GM13977 (cell line): ENCODE data around the gene INSM1.

ENCODE experiments used
- DNase-seq: peaks from one replicate; pipeline ENCODE4 v3.0.0; 2012; ENCODE audit warnings: low spot score
- CTCF ChIP-seq: IDR thresholded peaks from 2 replicates; pipeline ENCODE4 v1.5.1; 2012; ENCODE audit warnings: mild to moderate bottlenecking, control low read depth; ENCODE audit not compliant: insufficient read depth; ENCODE audit errors: extremely low read depth, missing control alignments
- in situ Hi-C: fragments of 300-500 bp; cut with MboI; formaldehyde crosslinking; loops from one replicate; pipeline ENCODE4 v1.12.0; 2022; ENCODE audit warnings: low sequenced_read_pairs, low pct_unique_long_range_greater_than_20kb, mixed read lengths, inconsistent platforms; ENCODE audit not compliant: unreplicated experiment

INSM1 gene

DNA sequence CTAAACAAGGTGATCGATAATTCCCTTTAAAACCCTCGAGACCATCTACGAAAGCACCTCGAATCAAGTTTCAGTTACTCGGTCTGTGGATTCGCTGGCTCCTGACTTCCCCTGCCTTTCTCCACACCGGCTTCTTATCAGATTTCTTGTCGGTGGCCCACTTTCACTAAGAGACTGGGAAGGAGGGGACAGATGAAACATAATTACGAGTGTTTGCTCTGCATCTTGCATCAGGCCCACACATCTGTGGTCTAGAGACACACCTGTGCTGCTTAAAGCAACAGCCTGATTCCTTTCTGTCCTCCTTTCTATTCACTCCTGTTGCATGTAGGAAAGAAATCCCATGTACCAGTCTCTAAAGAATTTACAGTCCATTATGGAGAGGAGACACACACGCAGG lies 37.7 kb downstream of the INSM1 start:
- DNase-seq: no peak
- TF ChIP-seq CTCF: no peak
- in situ Hi-C loops: no loop called here

- DNase-seq: no peak
- TF ChIP-seq CTCF: no peak
- in situ Hi-C loops: no loop called here
Measured at GRCh38 chr20:20406306-20406705, 38.4 kb downstream of the INSM1 start.

DNA sequence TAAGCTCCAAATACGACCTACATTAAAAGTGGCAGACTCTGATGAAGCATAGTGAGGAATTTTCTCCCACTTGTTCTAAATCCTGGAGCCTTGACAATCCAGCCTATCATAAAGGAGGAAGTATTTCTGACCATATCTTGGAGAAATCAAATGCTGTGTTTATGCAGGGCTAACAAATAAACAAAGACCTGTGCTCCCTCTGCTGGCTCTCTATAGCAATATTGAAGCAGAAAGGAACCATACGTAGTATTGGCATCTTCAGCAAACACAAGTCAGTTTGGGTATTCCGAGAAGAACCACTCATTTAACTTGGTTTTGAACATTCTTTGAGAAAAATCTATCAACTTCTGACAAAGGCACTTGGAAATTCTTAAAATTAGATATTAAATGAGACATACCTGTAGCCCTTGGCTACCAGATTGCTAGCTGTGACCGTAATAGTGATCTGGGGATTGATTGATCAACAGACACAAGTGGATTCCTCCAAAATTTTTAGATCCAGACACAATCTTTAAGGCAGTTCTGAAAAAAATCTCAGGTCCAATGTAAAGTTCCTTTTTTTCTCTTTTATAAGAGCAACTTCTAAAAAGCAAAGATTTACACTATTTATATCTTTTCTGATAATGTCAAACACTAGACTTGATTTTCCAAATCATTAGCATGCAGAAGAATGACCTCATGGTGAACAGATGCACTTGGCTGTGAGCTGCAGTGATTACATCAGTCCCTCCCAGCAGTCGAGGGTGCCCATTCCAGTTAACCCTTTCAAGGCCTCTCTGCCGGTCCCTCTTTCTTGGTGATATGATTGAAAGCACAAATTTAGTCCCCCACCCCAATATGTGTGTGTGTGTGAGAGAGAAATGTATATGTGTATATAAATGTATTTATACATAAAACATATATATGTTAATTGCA lies 40.2 kb downstream of the INSM1 start:
- in situ Hi-C loops: no loop called here
- no peak for DNase-seq
- no peak for TF ChIP-seq CTCF

GRCh38 chr20:20409331-20409730 lies 41.4 kb downstream of the INSM1 start:
- in situ Hi-C loops: no loop called here
- no peak for TF ChIP-seq CTCF
- DNase-seq: no peak

- no peak for DNase-seq
- TF ChIP-seq CTCF: no peak
- in situ Hi-C loops: no loop called here
Measured at GRCh38 chr20:20410678-20411077, 42.8 kb downstream of the INSM1 start.

DNA sequence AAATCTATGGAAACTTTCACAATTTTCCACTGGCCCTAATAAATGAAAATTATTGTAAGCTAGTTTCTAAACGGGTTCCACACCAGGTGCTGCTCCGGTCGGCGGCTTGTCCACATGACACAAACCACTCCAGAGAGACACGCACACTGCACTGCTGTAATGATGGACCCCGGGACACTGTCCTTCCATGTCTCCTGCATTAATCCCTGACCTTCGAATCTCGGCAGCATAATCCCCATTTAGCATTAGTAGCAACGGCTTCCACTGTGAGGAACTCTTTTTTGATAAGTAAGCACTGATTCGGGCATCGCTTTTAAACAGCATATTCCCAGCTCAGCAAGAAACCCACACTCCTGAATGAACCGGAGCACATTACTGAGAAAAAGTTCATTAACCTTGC lies 43.5 kb downstream of the INSM1 start:
- in situ Hi-C loops: no loop called here
- TF ChIP-seq CTCF: no peak
- DNase-seq: no peak
